Hepatic stellate cell (primary cell): Measurements from ENCODE around the gene ENG.
"Not testable (repeated sequence)": the region's sequence is repeated elsewhere in the genome, so short reads cannot be mapped to it uniquely, and the experiment has no call there.

Experiments used
- DNase-seq: peaks from one replicate; pipeline ENCODE4 v3.0.0; 2011; ENCODE audit warnings: low spot score

The ENG gene

GRCh38 chr9:127854184-127854806, at the start of gene ENG:
Gene ENG, minus strand, starts transcription at chr9:127854658. Its CDS starts 303 bp downstream, at chr9:127854355.
- DNase-seq = peak; percentile 76

DNA sequence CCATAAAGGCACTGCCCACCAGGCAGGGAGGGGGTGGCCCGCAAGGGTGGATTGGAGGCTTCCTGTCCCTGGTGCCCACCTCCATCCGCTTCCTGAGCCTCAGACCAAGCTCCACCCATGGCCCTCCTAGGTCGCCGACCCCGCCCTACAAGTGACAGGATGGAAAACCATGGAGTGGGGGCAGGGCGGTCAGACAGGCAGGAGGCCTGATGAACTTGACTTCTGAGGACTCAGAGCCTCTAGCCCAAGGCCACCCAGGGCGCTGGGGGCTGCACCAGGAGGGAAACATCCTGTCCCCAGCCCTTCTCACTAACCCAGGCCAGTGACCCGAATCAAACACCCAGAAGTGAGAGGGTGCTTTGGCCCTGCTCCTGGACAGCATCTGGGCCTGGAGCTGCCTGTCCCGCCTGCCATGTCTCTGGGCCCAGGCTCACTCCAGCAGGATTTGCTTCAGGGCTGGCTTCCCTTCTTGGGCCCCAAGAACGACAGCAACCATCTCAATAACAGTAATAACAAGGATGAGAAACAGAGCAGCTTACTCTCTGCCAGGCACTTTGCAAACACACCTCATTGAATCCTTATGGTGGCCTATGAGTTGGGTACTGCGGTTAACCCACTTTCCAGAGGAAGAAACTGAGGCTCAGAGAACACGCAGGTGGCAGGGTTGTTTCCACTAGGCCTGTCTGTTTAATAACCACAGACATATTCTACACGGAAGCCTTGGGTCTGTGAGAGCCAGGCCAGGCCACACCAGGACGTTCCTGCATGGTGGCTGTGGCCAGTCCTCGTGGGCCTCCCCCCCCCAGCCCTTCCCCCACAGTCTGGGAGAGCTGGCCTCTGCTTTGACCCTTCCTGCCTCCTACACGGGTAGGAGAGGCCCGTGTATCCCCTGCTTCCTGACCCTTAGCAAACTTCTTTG, 49.4 kb upstream of the ENG start:
- DNase-seq = no peak

- peak; percentile 89 for DNase-seq
Measured at GRCh38 chr9:127899128-127899943, 44.9 kb upstream of the ENG start, which contains the start of gene ST6GALNAC6. Gene ST6GALNAC6, minus strand, starts transcription at chr9:127899603. Its CDS starts 1,622 bp downstream, at chr9:127897981.

DNA sequence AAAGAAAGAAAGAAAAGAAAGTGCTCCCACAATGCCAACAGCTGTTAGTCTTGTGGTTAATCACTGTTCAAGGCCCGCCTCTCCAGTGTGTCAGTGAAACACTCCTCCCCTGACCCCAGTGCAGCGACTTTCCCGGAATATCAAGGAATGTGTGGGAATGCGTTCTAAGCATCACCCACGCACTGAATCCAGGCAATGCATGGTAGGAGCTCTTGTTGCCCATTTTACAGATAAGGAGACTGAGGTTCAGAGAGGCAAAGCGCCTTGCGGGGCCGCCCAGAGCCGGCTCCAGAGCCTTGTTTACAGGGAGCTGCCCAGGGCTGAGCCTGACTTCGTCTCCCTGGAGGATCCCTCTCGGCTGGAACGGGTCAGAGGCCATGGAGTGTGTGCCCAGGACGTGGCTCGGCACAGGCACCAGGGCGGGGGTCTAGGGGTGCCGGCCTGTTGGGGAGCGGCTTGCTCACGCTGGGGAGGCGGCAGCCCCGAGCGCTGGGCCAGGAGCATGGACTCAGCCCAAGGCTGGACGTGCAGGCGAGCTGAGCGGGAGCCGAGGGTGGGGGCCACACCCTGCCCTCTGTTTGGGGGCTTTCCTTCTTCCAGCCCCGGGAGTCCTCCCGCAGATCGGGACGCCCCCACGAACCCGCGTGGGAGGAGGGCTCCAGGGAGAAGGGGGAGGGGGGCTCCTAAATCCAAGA, 44.1 kb upstream of the ENG start:
- peak; percentile 91 for DNase-seq

DNA sequence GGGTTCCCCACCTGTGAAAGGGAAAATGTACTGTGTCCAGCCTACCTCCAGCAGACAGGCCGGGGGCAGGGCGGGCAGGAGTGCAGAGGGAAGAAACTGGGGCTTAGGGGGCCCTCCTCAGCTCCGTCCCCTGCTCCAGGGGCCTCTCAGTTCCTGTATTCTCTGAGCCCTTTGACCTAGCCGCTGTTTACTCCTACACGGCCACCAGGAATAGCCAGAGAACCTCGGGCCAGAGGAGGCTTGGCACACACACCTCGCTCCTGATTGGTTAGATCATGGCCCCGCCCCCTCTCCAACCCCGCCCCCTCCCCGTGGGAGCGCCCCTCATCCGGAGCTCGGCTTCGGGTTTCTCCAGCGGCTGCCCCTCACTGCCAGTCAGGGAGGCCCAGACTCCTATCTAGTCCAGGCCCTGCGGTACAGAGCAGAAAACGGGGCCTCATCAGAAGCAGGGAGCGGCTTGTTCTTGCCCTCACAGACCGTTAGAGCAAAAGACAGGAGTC, 42.8 kb upstream of the ENG start:
- peak; percentile 94 for DNase-seq

- no peak for DNase-seq
Measured at GRCh38 chr9:127896395-127897192, 42.1 kb upstream of the ENG start.

DNA sequence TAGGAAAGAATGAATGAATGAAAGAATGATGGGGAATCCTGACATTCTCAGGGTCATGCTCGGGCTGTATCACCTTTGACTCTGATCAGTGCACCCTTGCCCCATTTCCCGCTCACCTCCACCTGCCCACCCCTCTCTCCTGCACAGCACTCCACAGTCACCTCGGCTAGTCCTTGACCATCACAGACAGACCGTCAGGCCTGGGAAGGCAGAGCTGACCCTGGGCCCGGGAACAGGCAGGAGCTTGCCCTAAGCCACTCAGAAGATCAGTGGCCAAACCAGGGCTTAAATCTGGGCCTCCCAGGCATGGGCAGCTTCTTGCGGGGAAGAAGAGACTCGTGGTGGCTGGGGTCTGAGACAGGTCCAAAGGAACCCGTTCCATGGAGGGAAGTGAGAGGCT, 41.4 kb upstream of the ENG start:
- DNase-seq = no peak

DNA sequence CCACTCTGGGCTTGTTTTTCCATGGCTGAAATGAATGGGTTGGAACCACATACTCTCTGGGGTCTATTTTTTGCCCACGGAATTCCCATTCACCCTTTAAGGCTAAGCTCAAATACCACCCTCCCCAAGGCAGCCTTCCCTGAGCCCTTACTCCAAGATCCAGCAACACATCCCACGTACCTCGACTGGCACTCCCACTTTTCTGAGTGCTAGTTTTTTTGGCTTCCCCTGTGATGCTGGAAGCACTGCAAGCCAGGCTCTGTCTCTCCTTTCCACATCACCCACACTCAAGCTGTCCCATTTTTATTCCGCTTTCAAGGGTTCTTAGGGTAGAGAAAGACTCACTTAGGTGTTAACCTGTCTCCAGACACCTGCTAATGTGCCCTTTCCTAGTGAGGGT, 38.9 kb upstream of the ENG start:
- DNase-seq = no peak

- DNase-seq = no peak
Measured at GRCh38 chr9:127892831-127893230, 38.4 kb upstream of the ENG start.

DNA sequence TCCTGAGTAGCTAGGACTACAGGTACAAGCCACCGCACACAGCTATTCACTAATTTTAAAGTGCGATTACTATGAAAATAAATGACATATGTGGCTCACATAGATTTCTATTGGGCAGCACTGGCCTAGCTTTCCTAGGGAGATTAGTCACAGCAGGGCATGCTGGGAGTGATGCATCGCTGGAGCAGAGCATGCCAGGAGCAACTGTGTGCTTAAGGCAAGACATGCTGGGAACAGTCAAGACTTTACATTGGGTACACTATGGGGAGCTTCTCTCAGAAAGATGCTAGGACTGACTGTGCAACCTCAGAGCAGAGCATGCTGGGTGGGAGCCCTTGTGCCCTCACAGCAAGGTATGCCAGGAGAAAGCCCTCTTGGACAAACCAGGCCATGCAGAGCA, 35.6 kb upstream of the ENG start:
- DNase-seq = no peak

DNA sequence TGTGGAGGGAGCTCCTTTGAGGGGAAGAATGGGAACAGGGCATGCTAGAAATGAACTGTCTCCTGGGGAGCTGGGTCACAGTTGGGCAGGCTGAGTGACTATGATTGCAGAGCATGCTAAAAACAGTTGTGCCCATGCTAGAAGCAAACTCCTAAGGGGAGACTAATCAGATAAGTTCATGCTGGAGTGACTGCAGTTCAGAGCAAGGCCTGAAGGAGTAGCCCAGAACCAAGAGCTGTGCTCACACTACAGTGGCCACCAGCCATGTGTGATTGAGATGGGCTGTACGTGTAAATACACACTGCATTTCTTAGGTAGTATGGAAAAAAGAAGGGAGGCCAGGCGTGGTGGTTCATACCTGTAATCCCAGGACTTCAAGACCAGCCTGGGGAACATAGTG, 33.3 kb upstream of the ENG start:
- no peak for DNase-seq

- DNase-seq = no peak
Measured at GRCh38 chr9:127886401-127886972, 32.0 kb upstream of the ENG start.

DNA sequence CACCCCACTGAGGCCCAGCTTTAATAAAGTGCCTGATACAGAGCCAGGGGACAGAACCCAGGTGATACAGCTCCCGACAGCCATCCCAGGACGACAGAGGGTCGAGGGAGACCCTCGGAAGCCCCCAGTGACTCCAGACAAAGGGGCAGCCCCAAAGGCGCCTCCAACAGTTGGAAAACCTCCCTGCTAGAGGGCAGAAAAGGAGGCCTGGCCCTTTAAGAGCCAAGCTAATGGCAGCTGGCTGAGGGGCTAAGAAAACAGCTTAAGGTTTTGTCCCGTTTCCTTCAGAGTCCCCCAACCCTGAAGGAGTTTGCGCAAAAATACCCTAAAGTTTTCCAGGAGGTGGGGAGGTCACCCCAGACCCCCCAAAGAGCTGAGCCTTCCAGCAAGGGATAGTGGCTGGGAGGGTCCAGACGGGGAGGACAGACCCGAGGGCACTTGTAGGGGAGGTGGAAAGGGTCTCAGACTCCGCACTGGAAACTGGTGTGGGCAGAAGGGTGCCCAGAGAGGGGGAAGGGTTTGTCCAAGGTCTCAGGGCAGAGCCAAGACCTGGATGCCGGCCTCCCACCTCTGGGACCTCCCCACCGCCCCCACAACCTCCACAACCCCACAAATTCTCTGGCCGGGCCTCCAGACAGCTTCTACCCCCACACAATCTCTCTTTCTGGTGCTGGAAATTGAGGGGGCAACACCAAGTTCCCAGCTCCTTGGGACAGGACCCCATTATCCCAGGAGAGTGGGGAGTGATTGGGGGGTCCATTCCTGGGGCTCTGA, 31.2 kb upstream of the ENG start:
- no peak for DNase-seq

DNA sequence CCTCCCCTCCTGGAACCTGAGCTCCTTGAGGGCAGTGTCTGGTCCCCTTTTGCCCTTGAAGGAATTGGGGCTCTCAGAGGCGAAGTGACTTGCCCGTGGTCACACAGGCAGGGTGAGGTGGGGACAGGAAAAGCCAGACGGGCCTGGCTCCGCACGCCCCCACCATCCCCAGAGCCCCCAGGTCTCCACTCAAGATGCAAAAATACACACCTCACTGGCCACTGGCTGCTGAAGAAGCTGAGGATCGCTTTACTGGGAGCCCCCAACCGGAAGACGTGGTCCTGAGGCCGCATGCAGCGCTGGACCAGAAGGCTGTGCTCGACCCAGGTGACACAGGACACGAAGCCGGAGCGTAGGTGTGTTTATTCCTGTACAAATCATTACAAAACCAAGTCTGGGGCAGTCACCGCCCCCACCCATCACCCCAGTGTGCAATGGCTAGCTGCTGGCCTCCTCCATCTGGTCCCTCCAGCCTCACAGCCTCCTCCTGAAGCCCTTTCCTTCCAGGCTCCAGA, 30.6 kb upstream of the ENG start:
- no peak for DNase-seq

DNA sequence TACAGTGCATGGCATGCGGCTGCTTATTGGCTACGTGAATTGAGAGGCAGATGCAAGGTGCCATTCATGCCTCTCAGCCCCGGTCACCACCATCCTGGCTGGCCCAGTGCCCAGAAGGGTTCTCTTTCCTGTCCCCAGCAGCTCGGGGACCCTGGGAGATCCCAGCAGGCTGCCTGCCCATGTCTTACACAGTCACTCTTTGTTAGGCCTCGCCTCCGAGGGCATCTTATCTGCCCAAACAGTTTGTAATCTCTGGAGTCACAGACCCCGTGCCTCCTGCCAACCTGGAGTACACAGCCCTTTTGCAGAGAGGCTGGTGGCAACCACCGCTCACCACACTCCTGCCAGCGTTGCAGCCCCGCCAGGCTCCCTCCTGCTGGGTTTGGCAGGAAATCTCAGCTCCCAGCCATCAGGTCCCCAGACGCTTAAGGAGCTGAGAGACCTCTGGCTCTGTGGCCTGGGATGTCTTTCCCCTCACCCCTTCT, 30.0 kb upstream of the ENG start:
- DNase-seq = no peak

DNA sequence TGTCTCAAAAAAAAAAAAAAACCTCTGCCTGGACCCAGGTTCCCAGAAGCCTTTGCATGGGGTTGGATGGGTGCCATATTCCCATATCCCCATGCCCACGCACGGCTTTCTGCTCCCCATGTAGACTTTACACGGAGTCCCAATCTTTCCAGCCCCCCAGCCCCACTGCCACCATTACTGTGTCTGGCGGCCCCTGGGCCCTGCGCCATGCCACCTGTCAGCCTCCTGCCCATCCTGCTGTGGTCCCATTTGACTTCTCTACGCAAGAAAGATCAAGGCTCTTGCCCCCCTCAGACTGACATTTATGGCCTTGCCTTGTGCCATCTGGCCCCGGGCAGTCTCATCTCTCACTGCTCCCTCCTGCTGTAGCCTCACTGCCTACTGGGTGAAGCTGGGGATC, 29.5 kb upstream of the ENG start:
- DNase-seq = no peak

- not testable (repeated sequence) for DNase-seq
Measured at GRCh38 chr9:127881715-127882114, 27.3 kb upstream of the ENG start.

- DNase-seq = no peak
Measured at GRCh38 chr9:127880143-127880542, 25.7 kb upstream of the ENG start.

GRCh38 chr9:127878652-127879390, 24.4 kb upstream of the ENG start:
- DNase-seq = no peak
